Colonic mucosa (tissue), 4 donors: ENCODE measurements around the gene P2RX3. TPM values are rescaled to one million over a fixed set of nuclear protein-coding genes. Genes with fewer than 3 reads are reported as not detected.

Source experiments
- DNase-seq: peaks from one replicate; pipeline ENCODE4 v3.0.0-alpha.2; 2020
- H3K27ac ChIP-seq: fragments of 200-600 bp; one replicate; pipeline ENCODE4 v1.8.0; 2021
- H3K27me3 ChIP-seq: fragments of 200-600 bp; one replicate; pipeline ENCODE4 v1.8.0; 2021
- H3K36me3 ChIP-seq: fragments of 200-600 bp; one replicate; pipeline ENCODE4 v1.8.0; 2021
- H3K4me1 ChIP-seq: fragments of 200-600 bp; one replicate; pipeline ENCODE4 v1.8.0; 2021; ENCODE audit warnings: mild to moderate bottlenecking
- H3K4me3 ChIP-seq: fragments of 200-600 bp; one replicate; pipeline ENCODE4 v1.8.0; 2021
- H3K9ac ChIP-seq, 2 donors: one replicate each; pipeline ENCODE4 v1.7.0; 2013; ENCODE audit warnings: control low read depth in 2 of 2, low read depth in 2 of 2, low read length in 2 of 2
- H3K9me3 ChIP-seq: fragments of 200-600 bp; one replicate; pipeline ENCODE4 v1.8.0; 2021
- intact Hi-C: fragments of 100-400 bp; cut with DNase I; formaldehyde crosslinking; loops from one replicate; pipeline ENCODE4 v1.14.1; 2022
- total RNA-seq, 2 donors: library from RNA; stranded (reverse); fragmentation: NEBNext Ultra II Directional in 1 of 2; extraction: Animal tissue kit (Norgen Biotek cat#: 25700) in 1 of 2; gene quantifications; one replicate each; pipeline ENCODE4 v1.2.1, GENCODE V29; 2021
- TF ChIP-seq, protein P1 (sequence below): fragments of 200-600 bp; IDR thresholded peaks from one replicate; pipeline ENCODE4 v1.8.0; 2022; ENCODE audit warnings: antibody characterized with exemption, mild to moderate bottlenecking
- donor health status: healthy.
- donor health status: DM: no; HTN: no; CAD: no.
- donor health status: DM: no; HTN: no; CAD: no.

Gene P2RX3
- total RNA-seq, 2 donors from 2014 or later = not detected

GRCh38 chr11:57410287-57410686 lies 72.1 kb downstream of the P2RX3 start:
- intact Hi-C loops = no loop called here
- Histone ChIP-seq H3K9ac (no peak overlapping the region), H3K27ac (no peak overlapping the region), H3K4me1 (no peaks in the 10 kb centered on the region), H3K36me3 (no peaks in the 10 kb centered on the region), H3K9me3 (no peaks in the 10 kb centered on the region), H3K4me3 (no peak overlapping the region), H3K27me3 (no peaks in the 10 kb centered on the region)
- DNase-seq = no peak
- TF ChIP-seq, protein P1, sequence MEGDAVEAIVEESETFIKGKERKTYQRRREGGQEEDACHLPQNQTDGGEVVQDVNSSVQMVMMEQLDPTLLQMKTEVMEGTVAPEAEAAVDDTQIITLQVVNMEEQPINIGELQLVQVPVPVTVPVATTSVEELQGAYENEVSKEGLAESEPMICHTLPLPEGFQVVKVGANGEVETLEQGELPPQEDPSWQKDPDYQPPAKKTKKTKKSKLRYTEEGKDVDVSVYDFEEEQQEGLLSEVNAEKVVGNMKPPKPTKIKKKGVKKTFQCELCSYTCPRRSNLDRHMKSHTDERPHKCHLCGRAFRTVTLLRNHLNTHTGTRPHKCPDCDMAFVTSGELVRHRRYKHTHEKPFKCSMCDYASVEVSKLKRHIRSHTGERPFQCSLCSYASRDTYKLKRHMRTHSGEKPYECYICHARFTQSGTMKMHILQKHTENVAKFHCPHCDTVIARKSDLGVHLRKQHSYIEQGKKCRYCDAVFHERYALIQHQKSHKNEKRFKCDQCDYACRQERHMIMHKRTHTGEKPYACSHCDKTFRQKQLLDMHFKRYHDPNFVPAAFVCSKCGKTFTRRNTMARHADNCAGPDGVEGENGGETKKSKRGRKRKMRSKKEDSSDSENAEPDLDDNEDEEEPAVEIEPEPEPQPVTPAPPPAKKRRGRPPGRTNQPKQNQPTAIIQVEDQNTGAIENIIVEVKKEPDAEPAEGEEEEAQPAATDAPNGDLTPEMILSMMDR = no peak

- Histone ChIP-seq H3K4me3 (no peak overlapping the region), H3K27ac (no peak overlapping the region), H3K9me3 (no peaks in the 10 kb centered on the region), H3K27me3 (no peaks in the 10 kb centered on the region), H3K9ac (no peak overlapping the region), H3K36me3 (no peaks in the 10 kb centered on the region), H3K4me1 (no peaks in the 10 kb centered on the region)
- TF ChIP-seq, protein P1 = no peak
- intact Hi-C loops = no loop called here
- DNase-seq = no peak
These were observed 75.5 kb downstream of the P2RX3 start for GRCh38 chr11:57413681-57414080.

DNA sequence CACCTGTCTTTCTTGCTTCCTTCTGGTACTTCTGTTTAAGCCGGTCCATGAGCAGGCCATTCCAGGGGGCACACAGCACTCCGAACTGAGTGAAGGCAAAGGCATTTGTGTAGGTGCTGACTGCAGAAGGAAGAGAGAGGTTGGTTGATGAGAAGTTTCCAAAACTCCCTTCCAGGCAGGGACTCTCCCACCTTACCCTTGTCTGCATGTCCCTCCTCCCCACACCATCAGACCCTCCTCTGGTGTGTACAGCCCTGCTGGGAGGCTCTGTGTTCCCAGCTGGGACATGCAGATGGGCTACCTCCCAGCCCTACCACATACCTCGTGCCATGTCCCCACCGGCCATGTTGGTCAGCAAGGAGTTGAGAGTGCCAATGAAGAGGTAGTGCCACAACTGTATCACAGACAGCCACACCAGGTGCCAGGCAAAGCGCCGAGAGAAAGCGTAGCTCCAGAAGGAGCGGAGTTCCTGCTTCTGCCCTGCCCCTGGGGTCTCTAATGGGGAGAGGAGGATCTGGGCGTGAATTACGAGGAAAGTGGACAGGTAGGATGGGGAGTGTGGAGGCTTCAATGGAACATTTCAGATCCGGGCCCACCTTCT lies 76.6 kb downstream of the P2RX3 start:
- intact Hi-C loops = no loop called here
- no peaks in the 10 kb centered on the region for H3K36me3 ChIP-seq
- no peak overlapping the region for H3K27ac ChIP-seq
- H3K27me3 ChIP-seq = no peaks in the 10 kb centered on the region
- no peak overlapping the region for H3K4me3 ChIP-seq
- no peak for DNase-seq
- H3K9me3 ChIP-seq = no peaks in the 10 kb centered on the region
- no peaks in the 10 kb centered on the region for H3K4me1 ChIP-seq
- no peak overlapping the region for H3K9ac ChIP-seq
- TF ChIP-seq, protein P1 = no peak

- DNase-seq = no peak
- Histone ChIP-seq H3K36me3 (no peaks in the 10 kb centered on the region), H3K27me3 (no peaks in the 10 kb centered on the region), H3K4me1 (no peaks in the 10 kb centered on the region), H3K4me3 (no peak overlapping the region), H3K27ac (no peak overlapping the region), H3K9me3 (no peaks in the 10 kb centered on the region), H3K9ac (no peak overlapping the region)
- TF ChIP-seq, protein P1 = no peak
- intact Hi-C loops = no loop called here
These were observed 78.3 kb downstream of the P2RX3 start for GRCh38 chr11:57416436-57416835.

- no peak for DNase-seq
- Histone ChIP-seq H3K9me3 (no peaks in the 10 kb centered on the region), H3K4me1 (no peaks in the 10 kb centered on the region), H3K27ac (no peak overlapping the region), H3K27me3 (no peaks in the 10 kb centered on the region), H3K36me3 (no peaks in the 10 kb centered on the region), H3K4me3 (no peak overlapping the region), H3K9ac (no peak overlapping the region)
- TF ChIP-seq, protein P1 = no peak
- intact Hi-C loops = no loop called here
These were observed 78.9 kb downstream of the P2RX3 start for GRCh38 chr11:57417056-57417455.
